Ovary (tissue), 3 donors: ENCODE data around the gene ANXA6.
A peak's percentile ranks its signal among the peaks of the same experiment; 100 is the strongest.

Source experiments
- CTCF ChIP-seq, 3 donors: fragments of 450-650 bp in 2 of 3; fragments of 200-600 bp in 1 of 3; IDR thresholded peaks; one replicate each; pipeline versions ENCODE4 v1.5.1 to v1.8.0; 2016 to 2022; ENCODE audit warnings: antibody characterized with exemption in 3 of 3, mild to moderate bottlenecking in 1 of 3
- POLR2A ChIP-seq: fragments of 450-650 bp; IDR thresholded peaks from one replicate; pipeline ENCODE4 v1.6.1; 2017; ENCODE audit warnings: antibody characterized with exemption, mild to moderate bottlenecking, moderate library complexity
- donor health status: DM: no; HTN: no; CAD: no.

GRCh38 chr5:151156507-151157420 lies 815 bp downstream of the ANXA6 start:
- TF ChIP-seq CTCF (IDR thresholded peaks at IDR 0.05) (peak in 1 of 3 donors; percentile 11), POLR2A (no peak)
